ENCODE data around the gene ATXN7L1.
A peak's percentile ranks its signal among the peaks of the same experiment; 100 is the strongest.
"Not testable (repeated sequence)": the region's sequence is repeated elsewhere in the genome, so short reads cannot be mapped to it uniquely, and the experiment has no call there.

The ATXN7L1 gene

GRCh38 chr7:105602325-105603305 lies 273.8 kb downstream of the ATXN7L1 start:
- no peak for DNase-seq

- no peak for DNase-seq
Observed at GRCh38 chr7:105600720-105601550, 275.5 kb downstream of the ATXN7L1 start.

GRCh38 chr7:105599551-105599950 lies 276.8 kb downstream of the ATXN7L1 start:
- no peak for DNase-seq

DNA sequence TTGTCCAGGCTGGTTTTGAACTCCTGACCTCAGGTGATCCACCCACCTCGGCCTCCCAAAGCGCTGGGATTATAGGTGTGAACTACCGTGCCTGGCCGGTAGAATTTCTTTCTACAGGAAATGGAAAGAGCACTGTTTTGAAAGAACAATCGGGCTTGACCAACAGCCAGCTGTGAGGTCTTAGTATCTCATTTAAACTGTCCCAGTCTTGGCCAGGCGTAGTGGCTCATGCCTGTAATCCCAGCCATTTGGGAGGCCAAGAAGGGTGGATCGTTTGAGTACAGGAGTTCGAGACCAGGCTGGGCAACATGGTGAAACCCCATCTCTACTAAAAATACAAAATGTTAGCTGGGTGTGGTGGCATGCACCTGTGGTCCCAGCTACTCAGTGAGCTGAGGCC lies 277.3 kb downstream of the ATXN7L1 start:
- not testable (repeated sequence) for DNase-seq

DNA sequence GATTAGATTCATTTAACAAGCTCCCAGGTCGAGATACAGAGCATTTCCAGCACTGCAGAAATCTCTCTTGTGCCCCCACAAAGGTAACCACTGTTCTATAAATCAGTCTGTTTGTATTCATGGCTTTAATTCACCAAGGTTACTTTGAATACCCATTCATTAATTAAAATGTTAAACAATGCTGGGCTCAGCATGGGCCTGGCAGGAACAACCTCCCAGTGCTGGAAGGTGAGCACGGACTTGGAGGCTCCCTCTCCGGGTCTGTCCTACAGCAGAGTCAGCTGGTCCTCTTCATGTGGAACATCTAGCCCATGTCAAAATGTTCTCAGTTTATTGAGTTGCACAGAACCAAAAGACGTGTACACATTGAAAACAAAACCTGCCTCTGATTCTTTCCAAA lies 279.5 kb downstream of the ATXN7L1 start:
- DNase-seq = no peak

GRCh38 chr7:105594034-105594433 lies 282.4 kb downstream of the ATXN7L1 start:
- DNase-seq = peak in 1 of 2 experiments; percentile 78

DNA sequence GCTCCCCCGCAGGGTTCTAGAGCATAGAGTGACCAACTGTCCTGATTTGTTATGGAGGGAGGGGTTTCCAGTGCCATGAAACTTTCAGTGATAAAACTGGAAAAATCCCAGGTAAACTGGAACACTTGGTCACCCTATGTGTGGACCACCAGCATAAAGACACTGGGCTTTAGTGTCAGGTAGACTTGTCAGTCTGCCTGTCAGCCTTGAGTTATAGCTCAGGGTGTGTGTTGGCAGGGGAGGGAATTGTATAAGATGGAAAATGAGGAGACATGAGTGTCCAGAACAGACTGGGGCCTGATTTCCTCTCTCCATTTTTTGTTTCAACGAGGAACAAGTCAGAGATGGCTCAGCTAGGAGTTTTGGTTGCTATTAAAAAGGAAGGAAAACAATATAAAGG lies 284.9 kb downstream of the ATXN7L1 start:
- no peak for DNase-seq

GRCh38 chr7:105590793-105591192 lies 285.6 kb downstream of the ATXN7L1 start:
- DNase-seq = no peak

GRCh38 chr7:105589356-105590077 lies 286.9 kb downstream of the ATXN7L1 start:
- DNase-seq = peak in 1 of 2 experiments; percentile 79

DNA sequence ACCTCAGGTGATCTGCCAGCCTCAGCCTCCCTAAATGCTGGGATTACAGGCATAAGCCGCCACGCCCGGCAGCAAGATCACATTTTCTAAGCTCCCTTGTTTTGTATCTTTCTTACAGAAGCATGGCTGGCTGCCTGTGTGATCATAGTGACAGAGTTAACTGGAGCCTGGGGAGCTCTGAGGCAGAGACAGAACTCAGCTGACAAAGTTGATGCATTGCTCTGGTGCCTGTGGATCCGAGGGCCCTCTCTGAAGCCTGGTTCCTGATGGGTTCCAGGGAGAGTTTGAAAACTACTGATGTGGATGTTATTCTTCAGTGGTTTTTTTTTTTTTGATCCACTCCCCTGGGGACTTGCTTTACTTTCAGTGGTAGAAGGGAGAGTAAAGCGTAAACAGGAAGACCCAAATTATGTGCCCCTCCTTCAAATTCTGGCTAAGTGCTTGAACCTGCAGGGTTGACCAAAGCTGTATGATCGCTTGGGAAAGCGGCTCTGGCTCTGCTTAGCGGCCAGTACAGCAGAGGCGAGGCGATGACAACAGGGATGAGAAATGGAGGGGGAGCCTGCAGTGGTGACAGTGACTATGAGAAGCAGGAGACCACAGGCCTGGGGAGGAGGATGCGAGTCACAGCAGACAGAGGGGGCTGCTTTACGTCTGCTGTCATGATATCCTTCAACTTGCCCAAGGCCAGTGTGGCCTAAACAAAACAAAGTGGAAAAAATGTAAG lies 288.3 kb downstream of the ATXN7L1 start:
- DNase-seq = no peak

DNA sequence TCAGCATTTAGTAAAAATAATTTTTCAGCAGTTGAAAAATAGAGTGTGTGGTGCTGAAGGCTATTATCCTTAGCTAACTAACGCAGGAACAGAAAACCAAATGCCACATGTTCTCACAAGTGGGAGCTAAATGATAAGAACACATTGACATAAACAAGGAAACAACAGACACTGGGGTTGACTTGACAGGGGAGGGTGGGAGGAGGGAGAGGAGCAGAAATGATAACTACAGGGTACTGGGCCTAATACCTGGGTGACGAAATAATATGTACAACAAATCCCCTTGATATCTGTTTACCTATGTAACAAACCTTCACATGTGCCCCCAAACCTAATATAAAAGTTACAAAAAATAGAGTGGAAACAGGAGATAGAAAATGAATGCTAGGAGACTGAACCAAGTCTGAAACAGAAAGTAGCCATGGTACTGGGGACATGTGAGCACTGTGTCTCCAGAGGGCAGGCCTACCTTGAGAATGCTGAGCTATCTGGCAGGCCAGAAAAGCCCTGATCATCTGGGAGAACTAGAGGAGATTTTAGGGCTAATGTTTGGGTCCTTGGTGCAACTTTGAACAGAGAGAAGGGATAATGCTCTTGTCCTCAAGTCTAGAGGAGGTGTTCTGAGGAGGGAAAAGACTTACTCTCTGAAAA lies 290.4 kb downstream of the ATXN7L1 start:
- DNase-seq = no peak

DNA sequence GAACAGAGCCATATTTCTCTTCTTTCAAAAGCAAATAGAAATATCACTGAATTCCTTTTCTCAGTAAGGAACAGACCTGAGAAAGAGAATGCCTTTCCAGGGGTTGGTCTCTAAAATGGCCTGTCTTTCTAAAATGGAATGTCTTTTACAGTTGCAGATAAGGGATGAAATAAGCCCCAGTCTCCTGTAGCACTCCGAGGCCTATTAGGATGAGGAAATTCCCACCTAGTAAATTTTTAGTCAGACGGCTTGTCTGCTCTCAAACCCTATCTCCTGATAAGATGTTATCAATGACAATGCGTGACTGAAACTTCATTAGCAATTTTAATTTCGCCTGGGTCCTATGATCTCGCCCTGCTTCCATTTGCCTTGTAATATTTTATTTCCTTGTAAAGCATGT lies 292.2 kb downstream of the ATXN7L1 start:
- no peak for DNase-seq

- DNase-seq = no peak
Observed at GRCh38 chr7:105583061-105583460, 293.3 kb downstream of the ATXN7L1 start.

DNA sequence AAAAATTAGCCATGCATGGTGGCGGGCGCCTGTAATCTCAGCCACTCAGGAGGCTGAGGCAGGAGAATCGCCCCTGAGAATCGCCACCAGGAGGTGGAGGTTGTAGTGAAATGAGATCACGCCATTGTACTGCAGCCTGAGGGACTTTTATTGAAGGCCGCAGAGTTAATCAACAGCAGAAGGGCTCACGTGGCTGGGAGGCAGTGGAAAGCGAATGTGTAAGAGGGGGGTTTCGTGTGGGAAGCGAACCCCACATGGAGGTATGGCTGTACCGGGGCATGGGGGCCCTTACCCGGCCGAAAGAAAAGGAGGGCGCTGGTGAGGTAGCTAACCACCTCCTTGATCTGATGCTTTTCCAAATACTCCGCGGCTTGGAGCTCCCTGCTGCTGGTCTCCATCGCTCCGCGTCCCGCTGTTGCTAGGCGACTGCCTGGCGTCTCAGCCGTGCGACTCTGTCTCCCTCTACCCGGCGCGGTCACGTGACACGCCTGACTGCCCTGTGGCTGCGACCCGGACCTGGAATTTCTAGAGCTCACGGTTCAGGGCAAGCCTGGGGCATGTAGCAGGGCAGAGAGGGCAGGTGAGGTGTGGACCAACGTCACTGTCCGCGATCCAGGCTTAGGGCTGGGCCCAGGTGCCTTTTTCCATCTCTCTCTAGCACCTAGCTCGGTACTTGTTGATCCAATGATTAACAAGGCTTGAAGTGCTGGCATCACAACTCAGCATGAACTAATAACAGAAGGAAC lies 295.2 kb downstream of the ATXN7L1 start, which contains the start of gene EFCAB10:
TSS of gene EFCAB10 (minus strand) at position 428 of the 746 bp plus-strand sequence. CDS start at position 398, 30 bp downstream.
- DNase-seq = peak in 1 of 2 experiments; percentile 4

GRCh38 chr7:105580022-105580740 lies 296.2 kb downstream of the ATXN7L1 start:
- no peak for DNase-seq

DNA sequence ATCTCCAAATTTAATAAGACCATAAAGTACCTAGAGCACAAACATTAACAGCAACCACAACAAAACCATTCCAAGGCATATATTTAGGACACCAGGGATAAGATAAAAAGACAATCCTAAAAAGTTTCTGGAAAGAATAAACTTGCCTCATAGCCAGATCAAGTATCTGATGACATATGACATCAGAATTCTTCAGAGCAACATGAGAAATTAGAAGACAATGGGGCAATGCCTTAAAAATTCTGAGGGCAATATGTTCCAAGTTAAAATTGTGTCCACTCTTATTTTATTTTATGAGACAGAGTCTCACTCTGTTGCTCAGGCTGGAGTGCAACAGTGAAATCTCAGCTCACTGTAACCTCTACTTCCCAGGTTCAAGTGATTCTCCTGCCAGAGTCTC lies 297.9 kb downstream of the ATXN7L1 start:
- no peak for DNase-seq

- no peak for DNase-seq
Observed at GRCh38 chr7:105577251-105577650, 299.1 kb downstream of the ATXN7L1 start.

- DNase-seq = no peak
Observed at GRCh38 chr7:105571891-105572290, 304.5 kb downstream of the ATXN7L1 start.

GRCh38 chr7:105567821-105568220 lies 308.6 kb downstream of the ATXN7L1 start:
- DNase-seq = no peak

DNA sequence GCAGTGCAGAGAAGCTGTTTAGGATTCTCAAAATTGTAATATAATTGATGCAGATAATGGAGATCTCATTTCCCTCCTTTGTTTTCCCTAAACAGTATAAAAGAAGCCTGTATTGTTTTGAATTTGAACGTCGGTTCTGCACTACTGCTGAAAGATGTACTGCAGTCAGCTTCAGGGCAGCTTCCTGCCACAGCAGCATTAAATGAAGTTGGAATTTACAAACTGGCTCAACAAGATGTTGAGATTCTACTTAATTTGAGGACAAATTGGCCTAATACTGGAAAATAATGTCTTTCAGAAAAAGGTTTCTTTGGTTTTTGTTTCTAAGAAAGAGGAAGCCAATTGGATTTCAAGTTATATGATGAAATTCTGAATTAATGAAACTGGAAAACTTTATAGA lies 309.4 kb downstream of the ATXN7L1 start:
- no peak for DNase-seq

Measured in cerebellar nuclear complex (tissue), 1 donor.